Uterus (tissue), 4 donors: ENCODE measurements around the gene ZNF594. TPM values are rescaled to one million over a fixed set of nuclear protein-coding genes. Genes with fewer than 3 reads are reported as not detected.
"Not testable (repeated sequence)": the region's sequence is repeated elsewhere in the genome, so short reads cannot be mapped to it uniquely, and the experiment has no call there.

ENCODE experiments used
- DNase-seq, 2 donors: peaks; one replicate each; pipeline ENCODE4 v3.0.0-alpha.2; 2019 to 2020
- H3K27ac ChIP-seq, 2 donors: fragments of 200-600 bp; sonication (generic); 1 replicate in 1 of 2; 2 replicates in 1 of 2; pipeline ENCODE4 v1.5.1; 2016 to 2018
- H3K27me3 ChIP-seq, 2 donors: fragments of 200-600 bp; sonication (generic); one replicate each; pipeline ENCODE4 v1.5.1; 2018 to 2019; ENCODE audit warnings: control low read depth in 1 of 2
- H3K36me3 ChIP-seq, 2 donors: fragments of 200-600 bp; sonication (generic); one replicate each; pipeline ENCODE4 v1.5.1; 2019; ENCODE audit warnings: control low read depth in 1 of 2
- H3K4me1 ChIP-seq, 2 donors: fragments of 200-600 bp; sonication (generic); one replicate each; pipeline ENCODE4 v1.5.1; 2018 to 2019; ENCODE audit warnings: control low read depth in 1 of 2
- H3K4me3 ChIP-seq, 2 donors: fragments of 200-600 bp; sonication (generic); 1 replicate in 1 of 2; 2 replicates in 1 of 2; pipeline ENCODE4 v1.5.1; 2018 to 2019; ENCODE audit warnings: mild to moderate bottlenecking in 1 of 2
- H3K9me3 ChIP-seq, 2 donors: fragments of 200-600 bp; sonication (generic); one replicate each; pipeline ENCODE4 v1.5.1; 2019; ENCODE audit warnings: control low read depth in 1 of 2
- POLR2A ChIP-seq, 2 donors: fragments of 450-650 bp; IDR thresholded peaks; one replicate each; pipeline ENCODE4 v1.6.1; 2016; ENCODE audit warnings: antibody characterized with exemption in 2 of 2, mild to moderate bottlenecking in 1 of 2, moderate library complexity in 1 of 2
- intact Hi-C: fragments of 100-400 bp; cut with DNase I; formaldehyde crosslinking; loops from one replicate; pipeline ENCODE4 v1.15.1; 2023; ENCODE audit warnings: low total_unique reads
- total RNA-seq, 4 donors: library from RNA; depleted of rRNA in 3 of 4; stranded (reverse); fragments of >200 nt in 3 of 4; gene quantifications; one replicate each; pipeline versions ENCODE4 v1.1.0 to v1.2.4, GENCODE V29; 2014 to 2023
- TF ChIP-seq, protein P1 (sequence below), 4 experiments: fragments of 200-600 bp in 2 of 4; fragments of 450-650 bp in 2 of 4; sonication (generic) in 2 of 4; IDR thresholded peaks; one replicate each; pipeline ENCODE4 v1.5.1; 2016 to 2019; ENCODE audit warnings: antibody characterized with exemption in 4 of 4, mild to moderate bottlenecking in 2 of 4, moderate library complexity in 1 of 4
- donor health status: DM: yes; HTN: yes; CAD: no.

Gene ZNF594
- 10 to 100 TPM in 3 of 4 donors, 1 to 10 TPM in 1; 7.9 to 43.3 (median 14.3) TPM for total RNA-seq

- Histone ChIP-seq H3K27ac (peak within 1 kb of the TSS; percentile 65 to 73), H3K27me3 (no peaks in the 10 kb centered on the region), H3K9me3 (peaks cover 0 to 20% of the 10 kb centered on the region in 2 donors), H3K4me1 (peaks cover 0 to 6% of the 10 kb centered on the region in 2 donors), H3K36me3 (no peaks in the 10 kb centered on the region), H3K4me3 (peak within 1 kb of the TSS; percentile 73 to 76)
- intact Hi-C loops, result no loop called here
- TF ChIP-seq, protein P1, sequence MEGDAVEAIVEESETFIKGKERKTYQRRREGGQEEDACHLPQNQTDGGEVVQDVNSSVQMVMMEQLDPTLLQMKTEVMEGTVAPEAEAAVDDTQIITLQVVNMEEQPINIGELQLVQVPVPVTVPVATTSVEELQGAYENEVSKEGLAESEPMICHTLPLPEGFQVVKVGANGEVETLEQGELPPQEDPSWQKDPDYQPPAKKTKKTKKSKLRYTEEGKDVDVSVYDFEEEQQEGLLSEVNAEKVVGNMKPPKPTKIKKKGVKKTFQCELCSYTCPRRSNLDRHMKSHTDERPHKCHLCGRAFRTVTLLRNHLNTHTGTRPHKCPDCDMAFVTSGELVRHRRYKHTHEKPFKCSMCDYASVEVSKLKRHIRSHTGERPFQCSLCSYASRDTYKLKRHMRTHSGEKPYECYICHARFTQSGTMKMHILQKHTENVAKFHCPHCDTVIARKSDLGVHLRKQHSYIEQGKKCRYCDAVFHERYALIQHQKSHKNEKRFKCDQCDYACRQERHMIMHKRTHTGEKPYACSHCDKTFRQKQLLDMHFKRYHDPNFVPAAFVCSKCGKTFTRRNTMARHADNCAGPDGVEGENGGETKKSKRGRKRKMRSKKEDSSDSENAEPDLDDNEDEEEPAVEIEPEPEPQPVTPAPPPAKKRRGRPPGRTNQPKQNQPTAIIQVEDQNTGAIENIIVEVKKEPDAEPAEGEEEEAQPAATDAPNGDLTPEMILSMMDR (IDR thresholded peaks at IDR 0.05), result peak; percentile 65 to 83 (median 74)
- TF ChIP-seq POLR2A (IDR thresholded peaks at IDR 0.05), result peak; percentile 51 to 64
- DNase-seq, result peak; percentile 93 to 97
Observed at GRCh38 chr17:5191541-5192417, at the start of gene ZNF594. ZNF594 (minus strand) TSS chr17:5191868; CDS start chr17:5184256, 7,612 bp downstream.

DNA sequence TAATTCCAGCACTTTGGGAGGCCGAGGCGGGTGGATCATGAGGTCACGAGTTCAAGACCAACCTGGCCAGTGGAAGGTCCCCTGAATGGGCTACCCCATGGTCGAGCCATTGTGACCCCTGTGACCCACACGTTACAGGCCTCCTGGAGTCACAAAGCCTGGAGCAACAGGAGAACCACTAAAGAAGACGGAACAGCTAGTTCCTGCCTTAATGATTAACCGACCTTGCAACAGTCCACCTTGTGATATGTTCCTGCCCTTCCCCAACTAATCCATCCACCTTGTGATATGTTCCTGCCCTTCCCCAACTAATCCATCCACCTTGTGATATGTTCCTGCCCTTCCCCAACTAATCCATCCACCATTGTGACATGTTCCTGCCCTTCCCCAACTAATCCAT, 48.1 kb upstream of the ZNF594 start:
- DNase-seq, H3K4me1 ChIP-seq, intact Hi-C loops, H3K9me3 ChIP-seq, H3K4me3 ChIP-seq, H3K27me3 ChIP-seq, H3K36me3 ChIP-seq, H3K27ac ChIP-seq: not testable (repeated sequence)

DNA sequence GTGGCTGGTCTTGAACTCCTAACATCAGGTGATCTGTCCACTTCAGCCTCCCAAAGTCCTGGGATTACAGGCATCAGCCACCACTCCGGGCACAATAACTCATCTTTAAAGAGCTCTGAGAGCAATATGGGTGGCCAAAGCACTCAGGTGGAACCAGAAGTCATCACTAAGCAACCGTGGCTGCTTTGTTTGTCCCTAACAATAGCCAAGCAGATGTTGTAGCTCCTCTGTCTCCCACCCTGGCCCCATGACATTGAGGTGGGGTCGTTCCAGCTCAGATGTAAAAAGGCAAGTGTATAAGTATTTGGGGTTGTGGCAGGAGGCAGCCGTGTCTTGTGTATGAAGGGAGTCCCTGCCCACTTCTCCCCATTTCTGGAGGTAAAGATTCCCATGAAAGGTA, 46.7 kb upstream of the ZNF594 start:
- Histone ChIP-seq H3K4me1 (no peaks in the 10 kb centered on the region), H3K9me3 (no peaks in the 10 kb centered on the region), H3K27ac (no peak overlapping the region), H3K4me3 (no peak overlapping the region), H3K27me3 (no peaks in the 10 kb centered on the region), H3K36me3 (no peaks in the 10 kb centered on the region)
- intact Hi-C loops, result no loop called here
- no peak for DNase-seq
- no peak for TF ChIP-seq POLR2A (IDR thresholded peaks at IDR 0.05)
- TF ChIP-seq, protein P1 (IDR thresholded peaks at IDR 0.05), result no peak

- no peaks in the 10 kb centered on the region for H3K4me1 ChIP-seq
- H3K9me3 ChIP-seq, result no peaks in the 10 kb centered on the region
- no peak for TF ChIP-seq POLR2A (IDR thresholded peaks at IDR 0.05)
- TF ChIP-seq, protein P1 (IDR thresholded peaks at IDR 0.05), result peak in 2 of 4 experiments; percentile 18 to 26
- no peaks in the 10 kb centered on the region for H3K27me3 ChIP-seq
- H3K27ac ChIP-seq, result no peak overlapping the region
- DNase-seq, result no peak
- no peak overlapping the region for H3K4me3 ChIP-seq
- intact Hi-C loops, result no loop called here
- no peaks in the 10 kb centered on the region for H3K36me3 ChIP-seq
Observed at GRCh38 chr17:5237541-5238016, 45.9 kb upstream of the ZNF594 start.

DNA sequence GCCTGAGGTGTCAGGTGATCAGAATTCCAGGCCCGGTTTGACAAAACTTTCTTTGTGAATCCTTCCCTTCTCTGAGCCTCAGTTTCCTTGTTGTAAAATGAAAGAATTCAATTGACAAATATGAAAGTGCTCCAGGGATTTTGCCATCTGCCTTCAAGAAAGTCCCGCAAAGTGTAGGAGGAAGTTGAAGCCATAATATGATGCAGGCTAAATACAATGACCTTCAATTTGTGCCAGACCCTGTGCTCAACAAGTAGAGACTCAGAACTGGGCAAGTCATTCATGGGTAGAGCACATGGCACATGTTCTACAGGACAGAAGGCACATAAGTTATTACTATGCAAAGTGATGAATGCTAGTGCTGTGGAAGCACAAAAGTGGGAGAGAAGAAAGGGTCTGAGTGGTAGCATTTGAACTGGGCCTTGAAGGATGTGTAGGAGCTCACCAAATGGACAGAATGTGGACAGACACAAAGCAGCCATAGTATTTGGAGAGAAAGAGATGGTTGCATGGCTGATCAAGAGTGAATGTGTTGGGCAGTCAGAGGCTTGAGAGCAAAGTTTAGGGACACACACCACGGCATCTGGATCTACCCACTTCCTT, 45.4 kb upstream of the ZNF594 start:
- Histone ChIP-seq H3K4me3 (no peak overlapping the region), H3K4me1 (no peaks in the 10 kb centered on the region), H3K27me3 (no peaks in the 10 kb centered on the region), H3K36me3 (no peaks in the 10 kb centered on the region), H3K9me3 (no peaks in the 10 kb centered on the region), H3K27ac (no peak overlapping the region)
- TF ChIP-seq POLR2A (IDR thresholded peaks at IDR 0.05), result no peak
- TF ChIP-seq, protein P1 (IDR thresholded peaks at IDR 0.05), result no peak
- no peak for DNase-seq
- intact Hi-C loops, result no loop called here
